Stimulated activated CD4-positive, alpha-beta T cell treated with anti-CD3 and anti-CD28 coated beads, Interleukin-1b, Interleukin-23, amount 100 ng/mL, for 24 hours (primary cell): ENCODE data around the gene PRIMA1.

ENCODE experiments used
- DNase-seq, 4 experiments: peaks; one replicate each; pipeline ENCODE4 v3.0.0-alpha.2; 2020; ENCODE audit warnings: low read depth in 4 of 4, low spot score in 1 of 4

The PRIMA1 gene

DNA sequence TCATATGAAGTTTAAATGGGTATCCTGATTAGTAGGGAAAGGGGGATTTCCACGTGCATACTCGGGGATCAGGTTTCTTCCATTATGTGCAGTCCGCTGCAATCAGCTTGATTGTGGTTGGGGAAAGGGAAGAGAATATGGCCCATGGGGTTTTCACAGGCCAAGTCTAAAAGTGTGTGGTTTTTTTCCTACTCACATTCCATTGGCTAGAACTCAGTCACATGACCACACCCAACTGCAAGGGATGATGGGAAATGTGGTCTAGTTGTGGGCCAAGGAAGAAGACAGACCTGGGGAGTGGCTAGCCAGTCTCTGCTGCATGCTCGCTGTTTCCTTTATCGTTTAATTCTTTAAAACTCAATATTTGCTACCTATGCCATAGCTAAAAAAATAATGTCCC, 105.1 kb downstream of the PRIMA1 start:
- no peak for DNase-seq

DNA sequence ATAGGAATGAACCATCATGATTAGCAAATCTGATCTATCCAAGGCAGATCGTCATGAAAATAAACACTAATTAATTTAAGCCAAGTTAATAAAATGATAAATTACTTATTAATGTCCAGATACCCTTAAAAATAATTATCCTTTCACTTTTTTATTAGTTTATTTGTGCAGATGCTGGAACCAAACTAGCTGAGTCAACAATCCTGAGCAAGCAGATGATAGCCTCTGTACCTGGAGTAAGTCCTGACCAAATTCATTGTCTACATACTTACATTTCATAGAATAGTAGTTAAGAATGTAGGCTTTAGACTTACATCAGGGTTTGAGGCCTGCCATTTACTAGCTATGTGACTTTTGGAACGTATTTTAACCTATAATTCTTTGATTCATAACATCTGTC, 105.8 kb downstream of the PRIMA1 start:
- DNase-seq, result no peak

DNA sequence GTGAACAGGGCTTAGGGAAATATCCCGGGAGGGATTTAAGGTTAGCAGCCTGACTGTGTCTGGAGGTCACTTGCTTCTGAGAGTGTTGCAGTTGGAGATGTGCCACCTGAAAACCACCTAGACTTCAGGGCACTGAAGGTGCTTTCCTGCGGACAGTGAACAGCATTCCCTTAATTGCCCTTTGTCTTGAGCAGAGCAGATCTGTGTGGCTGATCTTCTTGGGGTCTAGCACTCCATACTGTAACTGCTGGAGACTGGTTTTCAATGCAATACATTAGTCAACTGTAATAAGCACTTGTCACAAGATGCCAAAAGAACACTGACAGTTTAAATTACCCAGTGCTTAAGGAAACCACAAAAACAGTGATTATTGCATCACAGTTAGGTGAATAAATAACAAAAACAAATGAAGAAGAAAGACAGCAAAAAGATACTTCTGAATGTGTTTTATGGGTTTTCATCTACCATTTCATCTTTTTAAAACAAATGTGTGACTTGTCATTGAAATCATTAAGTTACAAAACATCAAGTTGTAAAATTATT, 111.8 kb downstream of the PRIMA1 start:
- DNase-seq, result no peak

DNA sequence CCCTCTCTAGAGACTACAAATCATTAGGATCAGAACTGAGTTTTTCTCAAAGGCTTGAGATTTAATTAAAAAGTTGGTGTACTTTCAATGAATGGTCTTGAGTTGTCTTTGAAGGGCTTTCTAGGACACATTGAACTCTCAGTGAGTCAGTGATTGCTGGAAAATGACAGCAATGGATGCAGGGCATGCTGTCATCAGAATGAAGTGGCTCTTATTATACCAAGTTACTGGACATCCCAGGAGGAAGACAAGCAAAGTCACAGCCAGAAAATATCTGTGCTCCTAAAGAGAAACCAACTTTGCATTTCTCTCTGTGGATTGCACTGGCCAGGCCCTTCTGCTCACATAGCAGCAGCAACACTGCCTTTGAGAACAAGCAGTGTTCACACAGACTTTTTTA, 112.6 kb downstream of the PRIMA1 start:
- no peak for DNase-seq

DNA sequence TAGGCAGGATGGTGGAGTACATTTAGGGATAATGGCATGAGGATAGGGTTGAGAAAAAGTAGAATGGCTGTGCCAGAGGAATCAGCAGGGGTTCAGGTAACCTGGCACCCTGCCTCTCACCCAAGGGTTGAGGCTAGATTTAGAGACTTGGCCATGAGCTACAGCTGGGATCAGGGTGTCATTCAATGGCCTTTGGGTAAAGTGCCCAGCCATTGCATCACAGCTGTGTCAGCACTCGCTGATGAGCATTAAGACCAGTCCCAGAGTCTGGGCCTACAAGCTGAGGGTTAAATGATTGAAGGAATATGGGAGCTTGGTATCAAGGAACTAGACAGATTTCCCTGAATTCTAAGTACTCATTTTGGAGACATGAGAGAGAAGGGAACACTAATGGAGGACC, 113.9 kb downstream of the PRIMA1 start:
- DNase-seq, result no peak

DNA sequence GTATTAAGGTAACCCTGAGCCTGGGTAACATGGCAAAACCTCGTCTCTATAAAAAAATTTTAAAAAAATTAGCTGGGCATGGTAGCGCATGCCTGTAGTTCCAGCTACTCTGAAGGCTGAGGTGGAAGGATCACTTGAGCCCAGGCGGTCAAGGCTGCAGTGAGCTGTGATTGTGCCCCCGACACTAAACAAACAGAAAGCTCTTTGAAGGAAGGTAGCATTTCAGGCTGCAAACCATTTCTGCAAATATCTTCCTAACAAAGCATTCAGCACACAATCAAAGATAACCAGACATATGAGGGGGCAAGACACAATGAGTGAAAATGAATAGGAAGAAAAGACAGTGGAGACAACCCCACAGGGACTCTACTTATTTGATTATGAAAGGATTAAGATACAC, 118.7 kb downstream of the PRIMA1 start:
- DNase-seq, result no peak
